HG03280 (cell line): Measurements from ENCODE around the gene DGKH.

Experiments
- ATAC-seq: cut with Tn5 transposase; IDR thresholded peaks from one replicate; pipeline ENCODE4 v1.9.1; 2021; ENCODE audit warnings: mild to moderate bottlenecking, moderate library complexity; ENCODE audit not compliant: unreplicated experiment

DGKH gene, protein sequence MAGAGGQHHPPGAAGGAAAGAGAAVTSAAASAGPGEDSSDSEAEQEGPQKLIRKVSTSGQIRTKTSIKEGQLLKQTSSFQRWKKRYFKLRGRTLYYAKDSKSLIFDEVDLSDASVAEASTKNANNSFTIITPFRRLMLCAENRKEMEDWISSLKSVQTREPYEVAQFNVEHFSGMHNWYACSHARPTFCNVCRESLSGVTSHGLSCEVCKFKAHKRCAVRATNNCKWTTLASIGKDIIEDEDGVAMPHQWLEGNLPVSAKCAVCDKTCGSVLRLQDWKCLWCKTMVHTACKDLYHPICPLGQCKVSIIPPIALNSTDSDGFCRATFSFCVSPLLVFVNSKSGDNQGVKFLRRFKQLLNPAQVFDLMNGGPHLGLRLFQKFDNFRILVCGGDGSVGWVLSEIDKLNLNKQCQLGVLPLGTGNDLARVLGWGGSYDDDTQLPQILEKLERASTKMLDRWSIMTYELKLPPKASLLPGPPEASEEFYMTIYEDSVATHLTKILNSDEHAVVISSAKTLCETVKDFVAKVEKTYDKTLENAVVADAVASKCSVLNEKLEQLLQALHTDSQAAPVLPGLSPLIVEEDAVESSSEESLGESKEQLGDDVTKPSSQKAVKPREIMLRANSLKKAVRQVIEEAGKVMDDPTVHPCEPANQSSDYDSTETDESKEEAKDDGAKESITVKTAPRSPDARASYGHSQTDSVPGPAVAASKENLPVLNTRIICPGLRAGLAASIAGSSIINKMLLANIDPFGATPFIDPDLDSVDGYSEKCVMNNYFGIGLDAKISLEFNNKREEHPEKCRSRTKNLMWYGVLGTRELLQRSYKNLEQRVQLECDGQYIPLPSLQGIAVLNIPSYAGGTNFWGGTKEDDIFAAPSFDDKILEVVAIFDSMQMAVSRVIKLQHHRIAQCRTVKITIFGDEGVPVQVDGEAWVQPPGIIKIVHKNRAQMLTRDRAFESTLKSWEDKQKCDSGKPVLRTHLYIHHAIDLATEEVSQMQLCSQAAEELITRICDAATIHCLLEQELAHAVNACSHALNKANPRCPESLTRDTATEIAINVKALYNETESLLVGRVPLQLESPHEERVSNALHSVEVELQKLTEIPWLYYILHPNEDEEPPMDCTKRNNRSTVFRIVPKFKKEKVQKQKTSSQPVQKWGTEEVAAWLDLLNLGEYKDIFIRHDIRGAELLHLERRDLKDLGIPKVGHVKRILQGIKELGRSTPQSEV

DNA sequence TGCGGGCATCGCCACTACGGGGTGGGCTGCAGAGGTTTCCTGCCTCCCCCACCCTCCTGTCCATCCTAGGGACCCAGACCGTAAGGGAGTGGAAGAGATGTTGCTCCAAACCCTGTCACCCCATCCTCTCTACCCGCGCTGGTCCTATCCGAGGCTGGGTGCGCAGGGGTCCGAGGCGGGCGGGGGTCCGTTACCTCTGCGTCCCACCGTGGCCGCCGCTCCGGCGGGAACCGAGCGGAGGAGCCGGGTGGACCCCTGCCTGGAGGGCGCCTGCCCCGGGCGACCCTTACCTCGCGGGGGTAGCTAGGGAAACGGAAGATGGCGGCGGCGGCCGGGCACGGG lies at the start of gene DGKH:
Gene DGKH (plus strand): TSS at position 307 of the 342 bp plus-strand sequence. CDS start 126 bp downstream, outside the sequence.
- peak; percentile 33 for ATAC-seq

DNA sequence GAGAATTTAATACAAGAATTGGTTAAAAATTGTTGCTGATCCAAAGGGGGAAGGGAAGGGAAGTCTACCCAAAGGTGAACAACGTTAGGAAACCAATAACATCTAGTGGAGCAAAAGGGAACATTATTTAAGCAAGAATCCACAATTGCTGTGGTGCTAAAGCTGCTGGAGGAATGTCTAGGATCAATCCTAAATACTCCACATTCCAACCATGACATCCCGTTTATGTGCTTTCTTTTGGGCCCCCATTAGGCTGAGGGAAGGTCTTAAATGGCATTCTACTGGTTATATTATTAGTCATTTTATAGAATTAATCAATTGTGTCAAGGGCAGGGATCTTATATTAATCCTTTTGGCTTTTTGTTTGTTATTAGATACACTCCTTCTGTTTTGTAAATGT lies 47.6 kb upstream of the DGKH start:
- no peak for ATAC-seq

DNA sequence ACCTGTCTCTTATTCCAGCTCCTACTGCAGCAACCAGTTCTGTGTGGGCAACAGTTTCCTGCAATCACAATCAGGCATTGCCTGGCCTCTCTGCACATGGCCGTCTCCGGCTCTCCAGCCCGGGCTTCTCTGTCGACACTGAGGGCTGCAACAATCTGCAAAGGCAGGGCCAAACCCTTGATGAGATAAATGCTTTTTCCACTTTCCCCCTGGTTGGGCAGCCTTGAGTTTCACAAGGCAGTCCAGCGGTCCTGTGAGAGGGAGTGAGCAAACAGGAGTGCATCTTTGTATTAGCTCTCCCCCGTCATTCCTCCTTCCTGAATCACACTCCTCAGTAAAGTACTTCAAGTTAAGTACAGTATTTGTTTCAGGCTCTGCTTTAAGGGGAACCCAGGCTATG lies 46.9 kb upstream of the DGKH start:
- ATAC-seq: no peak

DNA sequence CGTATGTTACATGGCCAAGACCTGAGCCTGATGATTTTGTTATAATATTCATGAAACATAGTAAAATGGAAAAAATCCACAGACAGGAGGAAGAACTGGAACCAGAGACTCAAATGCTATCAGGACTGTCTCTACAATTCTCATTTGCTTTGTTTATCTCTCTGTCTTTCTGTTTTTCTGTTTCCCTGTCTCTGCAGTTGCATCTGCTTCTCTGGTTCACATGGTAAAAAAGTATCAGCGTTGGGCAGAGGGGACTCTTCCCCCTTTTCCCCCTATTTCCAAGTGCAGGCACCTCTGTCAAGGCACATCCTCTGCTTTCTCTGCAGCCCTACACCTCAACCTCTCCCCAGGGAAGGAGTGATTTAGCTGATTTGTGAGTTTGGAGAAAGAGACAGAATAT lies 46.4 kb upstream of the DGKH start:
- ATAC-seq: no peak

DNA sequence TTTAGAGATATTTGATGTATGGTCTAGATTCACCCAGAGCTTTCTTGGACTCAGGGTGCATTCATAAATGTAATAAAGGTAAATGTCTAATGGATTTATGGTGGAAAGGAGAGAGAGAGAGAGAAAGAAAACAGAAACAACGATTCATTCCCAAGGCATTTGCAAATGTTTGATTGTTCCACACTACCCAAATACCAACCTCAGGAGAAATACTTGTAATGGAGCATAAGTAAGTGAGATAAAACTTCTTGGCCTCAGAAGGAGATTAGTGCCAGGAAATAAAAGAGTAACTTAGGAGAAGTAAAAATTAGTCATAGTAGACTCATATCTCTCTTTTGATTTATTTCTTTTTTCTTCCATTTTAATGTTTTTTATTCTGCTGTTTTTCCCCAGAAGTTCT lies 40.6 kb upstream of the DGKH start:
- no peak for ATAC-seq

DNA sequence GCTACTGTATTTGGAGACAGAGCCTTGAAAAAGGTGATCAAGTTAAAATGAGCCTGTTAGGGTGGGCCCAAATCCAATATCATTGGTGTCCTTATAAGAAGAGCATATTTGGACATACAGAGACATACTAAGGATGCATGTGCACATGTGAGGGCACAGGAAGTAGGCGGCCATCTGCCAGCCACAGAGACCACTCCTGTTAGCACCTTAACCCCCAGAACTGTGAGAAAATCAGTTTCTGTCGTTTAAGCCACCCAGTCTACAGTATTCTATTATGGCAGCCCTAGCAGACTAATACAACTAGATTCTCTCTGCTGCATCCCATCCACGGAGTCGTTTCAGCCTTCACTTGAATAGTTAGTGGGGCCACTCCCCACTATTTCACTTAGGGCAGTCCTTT lies 39.4 kb upstream of the DGKH start:
- ATAC-seq: no peak

DNA sequence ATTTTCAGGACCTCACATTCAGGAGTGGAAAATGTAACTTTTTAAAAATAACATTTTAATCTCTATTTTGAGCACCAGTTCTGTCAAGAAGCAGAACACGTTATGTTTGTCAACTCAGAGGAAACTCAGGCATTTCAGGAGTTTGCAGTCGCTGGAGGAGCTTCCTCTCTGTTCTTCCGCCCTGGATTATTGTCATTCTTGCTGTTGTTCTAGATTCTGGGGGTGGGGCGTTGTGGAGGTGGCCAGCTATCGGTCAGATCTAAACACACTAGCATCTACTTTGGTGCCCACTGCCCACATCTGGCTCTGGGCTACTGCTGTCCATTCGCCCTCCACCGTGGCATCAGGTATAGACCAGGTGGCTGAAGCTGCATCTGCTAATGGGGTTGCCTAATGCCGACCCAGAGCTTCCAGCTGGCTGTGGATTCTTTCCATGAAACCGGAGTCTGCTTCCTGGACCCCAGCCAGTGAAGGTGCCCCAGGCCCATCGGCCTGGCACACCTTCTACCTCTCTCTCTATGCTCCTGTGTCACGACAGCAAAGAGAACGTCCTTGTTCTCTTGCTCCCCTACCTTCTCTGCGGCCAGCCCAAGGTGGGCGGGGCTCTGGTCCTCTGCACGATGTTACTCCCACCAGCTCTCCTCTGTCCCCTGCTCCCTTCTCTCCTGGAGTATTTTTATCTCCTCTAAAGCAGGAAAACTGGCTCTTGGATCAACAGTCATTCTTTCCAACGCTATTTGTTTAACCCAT lies 36.7 kb upstream of the DGKH start:
- no peak for ATAC-seq

DNA sequence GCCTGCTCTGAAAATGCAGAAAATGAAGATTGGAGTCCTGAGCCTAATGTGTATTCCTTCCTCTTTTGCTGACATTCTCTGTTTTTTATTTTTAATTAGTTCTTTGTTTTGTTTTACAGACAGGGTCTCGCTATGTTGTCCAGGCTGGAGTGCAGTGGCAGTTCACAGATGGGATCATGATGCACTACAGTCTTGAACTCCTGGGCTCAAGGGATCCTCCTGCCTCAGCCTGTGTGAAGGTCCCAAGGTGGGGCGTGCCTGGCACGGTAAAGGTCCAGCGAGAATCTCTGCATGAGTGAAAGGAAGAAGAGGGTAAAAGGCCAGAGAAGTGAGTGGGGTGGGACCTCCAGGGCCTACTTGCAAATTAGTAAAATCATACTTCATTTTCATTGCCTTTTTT lies 34.3 kb upstream of the DGKH start:
- no peak for ATAC-seq

DNA sequence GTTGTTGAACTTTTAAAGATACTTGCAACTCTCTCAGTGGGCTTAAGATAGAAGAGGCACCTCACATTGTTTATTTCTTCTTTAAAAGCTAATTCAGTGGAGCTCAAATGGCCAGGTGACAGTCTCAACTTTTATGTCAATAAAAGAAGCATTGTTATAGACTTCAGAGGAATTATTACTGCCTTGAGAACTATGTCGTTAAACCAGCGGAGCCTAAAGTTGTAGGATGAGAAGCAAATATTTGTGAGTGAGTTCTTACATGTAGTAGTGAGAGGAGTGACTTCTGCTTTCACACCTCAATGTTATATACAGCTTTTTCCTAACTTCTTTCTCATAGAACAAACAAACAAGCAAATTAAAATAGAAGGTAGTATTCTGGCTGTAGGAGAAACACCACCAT lies 31.2 kb upstream of the DGKH start:
- no peak for ATAC-seq

DNA sequence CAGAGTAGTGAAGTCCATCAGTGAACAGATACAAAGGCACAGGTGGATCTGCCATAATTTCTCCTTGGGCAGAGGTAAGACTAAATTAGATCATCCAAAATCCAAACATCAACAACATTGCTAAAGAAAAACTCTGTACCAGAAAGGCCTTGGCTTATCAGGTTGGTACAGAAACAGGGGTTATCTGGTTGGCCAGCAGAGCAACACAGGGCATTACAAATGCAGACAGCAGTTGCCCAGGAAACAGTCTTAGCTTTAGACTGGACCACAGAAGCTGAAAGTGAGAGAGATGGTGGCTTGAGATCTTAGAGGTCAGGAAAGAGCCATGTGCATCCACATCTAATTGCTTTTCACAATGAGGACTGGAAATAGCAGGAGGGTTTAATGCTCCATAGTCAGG lies 26.6 kb upstream of the DGKH start:
- ATAC-seq: no peak

DNA sequence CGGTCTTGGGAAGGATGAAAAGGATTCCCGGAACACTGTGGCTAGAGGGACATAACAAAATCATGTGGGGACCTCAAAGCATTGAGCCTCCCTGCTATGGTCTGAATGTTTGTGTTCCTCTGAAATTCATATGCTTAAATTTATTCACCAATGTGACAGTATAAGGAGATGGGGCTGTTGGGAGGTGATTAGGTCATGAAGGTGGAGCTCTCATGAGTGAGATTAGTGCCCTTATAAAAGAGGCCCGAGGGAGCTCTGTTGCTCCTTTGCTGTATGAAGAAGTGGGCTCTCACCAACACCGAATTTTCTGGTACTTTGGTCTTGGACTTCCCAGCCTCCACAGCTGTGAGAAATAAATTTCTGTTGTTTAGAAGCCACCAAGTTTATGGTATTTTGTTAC lies 26.1 kb upstream of the DGKH start:
- ATAC-seq: no peak

DNA sequence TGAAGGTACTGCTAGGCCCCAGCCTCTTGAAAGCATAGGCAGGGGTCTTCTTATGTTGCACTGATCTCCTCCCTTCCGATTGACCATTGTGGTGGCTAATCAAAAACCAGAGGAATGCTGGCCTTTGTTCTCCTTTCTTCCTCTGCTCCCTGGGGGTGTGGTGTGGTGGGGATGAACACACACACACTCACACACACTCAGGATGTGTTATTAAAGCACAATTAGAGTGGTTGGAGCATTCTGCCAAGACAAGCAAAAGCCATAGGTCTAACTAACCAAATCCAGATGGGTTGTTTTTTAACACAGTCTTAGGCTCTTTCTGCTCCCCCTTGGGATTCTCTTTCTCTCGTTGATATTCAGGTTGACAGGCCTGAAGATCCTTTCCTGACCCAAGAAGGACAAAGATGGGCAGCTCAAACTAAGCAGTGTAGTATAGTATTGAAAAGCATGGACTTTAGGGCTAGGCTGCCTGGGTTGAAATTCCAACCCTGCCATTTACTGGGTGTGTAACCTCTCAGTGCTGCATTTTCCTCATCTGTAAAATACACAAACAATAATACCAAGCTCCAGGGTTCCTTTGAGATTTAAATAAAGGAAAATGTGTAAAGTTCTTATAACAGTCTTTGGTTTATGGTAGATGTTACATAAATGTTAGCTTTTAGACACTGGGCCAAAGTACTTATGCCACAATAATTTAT lies 25.5 kb upstream of the DGKH start:
- ATAC-seq: no peak

DNA sequence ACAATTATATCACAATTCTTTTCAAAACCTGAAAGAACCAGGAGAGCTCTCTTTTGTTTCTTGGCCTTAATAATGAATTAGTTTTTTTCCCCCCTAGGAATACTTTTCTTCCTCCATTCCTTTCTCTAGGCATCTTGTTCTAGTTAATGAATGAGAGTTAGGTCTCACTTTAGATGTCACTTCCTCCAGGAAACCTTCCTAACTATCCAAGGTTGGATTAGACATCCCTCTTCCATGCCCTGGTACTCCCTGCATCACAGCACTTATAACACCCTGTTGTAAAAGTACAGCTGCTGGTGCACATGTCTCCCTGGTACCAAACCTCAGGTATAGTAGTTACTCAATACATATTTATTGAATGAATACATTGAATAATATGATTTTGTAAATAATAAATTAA lies 21.2 kb upstream of the DGKH start:
- no peak for ATAC-seq

DNA sequence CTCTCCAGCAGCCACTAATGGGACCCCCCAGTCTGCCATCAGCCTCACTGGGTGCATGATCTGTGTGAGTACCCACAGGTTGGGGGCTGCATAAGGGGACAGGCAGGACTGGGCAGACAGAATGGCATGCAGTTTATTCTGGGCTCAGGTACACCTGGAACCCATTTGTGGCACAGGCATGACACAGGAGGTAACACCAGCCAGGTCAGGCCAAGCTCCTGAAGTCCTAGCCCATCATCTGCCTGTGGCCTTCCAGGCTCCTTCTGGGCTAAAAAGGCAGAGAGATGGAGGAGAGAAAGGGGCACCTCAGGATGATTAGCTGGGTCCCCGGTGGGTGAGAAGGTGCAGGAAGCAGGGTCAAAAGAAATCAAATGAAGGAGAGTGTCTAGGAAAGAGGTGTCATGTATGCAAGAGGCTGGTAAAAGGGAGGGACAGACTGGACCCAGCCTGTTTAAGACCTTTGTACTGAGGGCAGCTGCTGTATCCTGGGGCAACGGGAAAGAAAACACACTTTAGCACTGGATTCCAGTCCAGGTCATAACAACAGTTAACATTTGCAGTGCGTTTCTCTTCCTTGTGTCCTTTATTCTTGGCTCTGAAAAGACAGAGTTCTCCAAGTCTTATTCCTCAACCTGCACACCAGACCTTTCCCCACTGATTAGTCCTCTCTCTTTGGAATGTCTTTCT lies 20.2 kb upstream of the DGKH start:
- ATAC-seq: no peak

DNA sequence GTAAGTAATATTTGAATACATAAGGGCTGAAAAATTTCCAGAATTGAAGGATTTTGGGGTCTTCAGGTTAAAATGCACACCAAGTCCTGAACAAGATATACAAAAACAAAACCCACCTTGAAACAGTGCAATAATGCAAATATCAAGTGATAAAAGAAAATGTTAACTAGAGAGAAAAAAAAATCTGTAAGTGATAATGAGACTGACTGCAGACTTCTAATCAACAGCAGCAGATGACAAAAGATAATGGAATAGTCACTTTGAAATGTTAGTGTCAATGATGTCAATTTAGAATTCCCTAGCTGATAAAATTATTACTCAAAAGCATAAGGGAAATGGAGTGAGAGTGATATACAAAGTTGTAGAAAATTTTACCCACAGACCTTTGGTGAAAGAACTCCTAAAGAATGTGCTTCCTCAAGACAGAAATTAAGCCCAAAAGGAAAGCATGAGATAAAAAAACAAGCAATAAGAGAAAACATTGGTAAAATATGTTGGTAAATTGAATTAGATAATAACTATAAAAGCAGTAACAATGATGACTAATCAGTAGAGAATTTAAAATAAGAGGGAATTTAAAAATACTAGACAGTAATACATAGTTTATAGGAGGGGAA lies 12.4 kb upstream of the DGKH start:
- ATAC-seq: no peak

DNA sequence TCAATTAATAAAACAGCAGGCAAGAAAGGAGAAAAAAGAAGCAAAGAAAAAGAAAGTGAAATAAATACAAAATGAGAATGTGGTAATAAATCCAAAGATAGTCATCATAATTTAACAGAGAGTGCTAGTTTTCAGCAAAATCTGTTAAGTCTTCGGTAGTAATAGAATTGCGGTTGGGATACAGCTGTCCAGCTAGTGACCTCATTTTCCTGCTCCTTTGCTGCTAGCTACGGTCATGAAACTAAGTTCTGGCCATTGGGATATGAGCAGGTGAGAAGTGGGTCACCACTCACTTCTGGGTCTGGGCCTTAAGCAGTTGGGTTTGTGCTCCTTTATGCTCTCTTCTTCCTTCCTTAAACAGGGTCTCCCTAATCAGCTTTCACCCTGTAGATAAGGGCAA lies 11.7 kb upstream of the DGKH start:
- ATAC-seq: no peak

DNA sequence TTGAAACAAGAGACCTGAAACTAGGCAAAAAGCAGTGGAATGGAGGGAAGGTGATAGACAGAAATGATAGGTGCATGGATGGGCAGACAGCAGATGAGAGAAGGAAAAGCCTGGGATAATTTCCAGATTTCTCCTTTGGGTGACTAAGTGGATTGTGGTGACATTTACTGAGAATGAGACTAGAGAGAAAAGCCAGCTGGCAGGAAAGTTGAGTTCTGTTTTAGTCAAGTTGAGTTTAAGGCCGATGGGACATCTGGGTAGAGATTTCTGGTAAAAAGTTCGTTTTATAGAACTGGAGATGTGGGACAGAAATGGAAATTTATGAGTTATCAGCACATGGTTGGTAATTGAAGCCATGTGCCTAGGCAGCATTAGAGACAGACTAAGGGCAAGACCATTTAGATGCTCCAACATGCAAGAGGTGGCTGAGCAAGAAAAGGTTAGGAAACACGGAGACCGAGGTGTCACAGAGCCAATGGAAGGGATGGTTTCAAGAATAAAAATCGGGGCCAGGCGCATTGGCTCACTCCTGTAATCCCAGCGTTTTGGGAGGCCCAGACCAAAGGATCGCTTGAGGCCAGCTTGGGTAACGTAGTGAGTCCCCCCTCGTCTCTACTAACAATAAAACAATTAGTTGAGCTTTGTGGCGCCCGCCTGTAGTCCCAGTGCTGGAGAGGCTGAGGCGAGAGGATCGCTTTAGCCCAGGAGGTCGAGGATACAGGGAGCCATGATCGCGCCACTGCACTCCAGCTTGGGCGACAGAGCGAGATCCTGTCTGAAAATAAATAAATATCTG lies 9.6 kb upstream of the DGKH start:
- no peak for ATAC-seq

DNA sequence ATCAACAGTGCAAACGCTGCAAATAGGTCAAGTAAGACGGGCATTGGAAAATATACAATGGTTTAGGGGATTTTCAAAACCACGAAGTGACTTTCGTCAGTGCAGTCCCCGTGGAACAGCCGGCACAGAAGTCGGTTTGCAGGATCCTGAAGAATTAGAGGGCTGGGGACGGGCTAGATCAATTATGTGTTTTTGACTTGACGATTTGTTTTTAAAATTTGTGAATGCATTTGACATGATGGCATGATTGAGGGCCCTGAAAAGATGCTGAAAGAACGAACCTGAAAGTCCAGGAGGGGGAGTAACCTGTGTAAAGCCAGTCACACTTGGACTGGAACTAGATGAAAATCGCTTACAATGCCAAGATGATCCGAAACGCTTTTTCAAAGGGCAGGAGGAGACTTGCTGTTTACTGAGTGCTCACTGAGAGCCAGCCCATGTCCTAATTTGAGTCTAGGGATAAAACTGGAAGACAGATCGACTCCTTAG lies 8.9 kb upstream of the DGKH start:
- peak; percentile 1 for ATAC-seq
